HepG2 (cell line): ENCODE measurements around the gene NOTO. TPM values are rescaled to one million over a fixed set of nuclear protein-coding genes. Genes with fewer than 3 reads are reported as not detected.

Experiments used
- CCDC6 ChIP-seq: sonication (generic); formaldehyde crosslinking; IDR thresholded peaks from 2 replicates; pipeline ENCODE4 v1.8.1; 2022; ENCODE audit warnings: mild to moderate bottlenecking, missing genetic modification reagents, moderate library complexity
- CHD4 ChIP-seq: fragments of 200-600 bp; sonication (generic); IDR thresholded peaks from 2 replicates; pipeline ENCODE4 v1.7.0; 2017; ENCODE audit warnings: mild to moderate bottlenecking, low read length, borderline replicate concordance
- CREB1 ChIP-seq, 2 experiments: fragments of 450-650 bp in 1 of 2; IDR thresholded peaks; 2 replicates each; pipeline ENCODE4 v1.6.1; 2016 to 2017; ENCODE audit warnings: control low read depth in 1 of 2, mild to moderate bottlenecking in 1 of 2, missing compliant biosample characterization in 1 of 2, missing genetic modification characterization in 1 of 2
- CREM ChIP-seq, 2 experiments: sonication (generic) in 1 of 2; formaldehyde crosslinking in 1 of 2; IDR thresholded peaks; 2 replicates each; pipeline versions ENCODE4 v1.4.0 to v1.6.1; 2016 to 2020; ENCODE audit warnings: antibody characterized with exemption in 1 of 2, mild to moderate bottlenecking in 1 of 2, missing genetic modification reagents in 1 of 2
- DNMT1 ChIP-seq: sonication (generic); formaldehyde crosslinking; IDR thresholded peaks from 2 replicates; pipeline ENCODE4 v1.5.1; 2020; ENCODE audit warnings: mild to moderate bottlenecking, missing genetic modification reagents
- HNRNPL ChIP-seq: fragments of 200-400 bp; formaldehyde crosslinking; IDR thresholded peaks from 2 replicates; pipeline ENCODE4 v1.6.1; 2017; ENCODE audit warnings: mild to moderate bottlenecking, low read depth, low read length
- IRX3 ChIP-seq: sonication (generic); formaldehyde crosslinking; IDR thresholded peaks from 2 replicates; pipeline ENCODE4 v1.8.1; 2023; ENCODE audit warnings: mild to moderate bottlenecking, low read depth, missing genetic modification reagents, borderline replicate concordance
- JUN ChIP-seq: sonication (generic); formaldehyde crosslinking; IDR thresholded peaks from 2 replicates; pipeline ENCODE4 v1.4.0; 2020; ENCODE audit warnings: mild to moderate bottlenecking, missing genetic modification reagents
- LRRFIP1 ChIP-seq: sonication (generic); formaldehyde crosslinking; conservative IDR thresholded peaks from 2 replicates; pipeline ENCODE4 v1.4.0; 2020; ENCODE audit warnings: missing genetic modification reagents
- NFYC ChIP-seq: IDR thresholded peaks from 2 replicates; pipeline ENCODE4 v1.6.1; 2016; ENCODE audit warnings: missing genetic modification reagents, missing compliant biosample characterization
- PHF21A ChIP-seq: sonication (generic); formaldehyde crosslinking; IDR thresholded peaks from 2 replicates; pipeline ENCODE4 v1.5.0; 2020; ENCODE audit warnings: mild to moderate bottlenecking, missing genetic modification reagents
- RORA ChIP-seq: sonication (generic); formaldehyde crosslinking; IDR thresholded peaks from 2 replicates; pipeline ENCODE4 v1.5.0; 2020; ENCODE audit warnings: mild to moderate bottlenecking, missing genetic modification reagents, moderate library complexity
- STAG1 ChIP-seq: sonication (generic); formaldehyde crosslinking; IDR thresholded peaks from 2 replicates; pipeline ENCODE4 v1.4.0; 2020; ENCODE audit warnings: missing genetic modification reagents
- TRIM24 ChIP-seq: sonication (generic); formaldehyde crosslinking; IDR thresholded peaks from 2 replicates; pipeline ENCODE4 v1.8.0; 2022; ENCODE audit warnings: mild to moderate bottlenecking, missing genetic modification reagents
- ZBTB2 ChIP-seq: sonication (generic); formaldehyde crosslinking; IDR thresholded peaks from 2 replicates; pipeline ENCODE4 v1.8.0; 2022; ENCODE audit warnings: low read depth, missing genetic modification reagents
- ZKSCAN8 ChIP-seq: IDR thresholded peaks from 2 replicates; pipeline ENCODE4 v1.6.1; 2016; ENCODE audit warnings: borderline replicate concordance, missing genetic modification reagents, missing compliant biosample characterization
- ZMAT5 ChIP-seq: sonication (generic); formaldehyde crosslinking; IDR thresholded peaks from 2 replicates; pipeline ENCODE4 v1.5.0; 2020; ENCODE audit warnings: mild to moderate bottlenecking, low read depth, missing genetic modification reagents, borderline replicate concordance
- ZNF260 ChIP-seq: sonication (generic); formaldehyde crosslinking; IDR thresholded peaks from 2 replicates; pipeline ENCODE4 v1.4.0; 2020; ENCODE audit warnings: missing genetic modification reagents, low read depth, mild to moderate bottlenecking, borderline replicate concordance
- ZNF331 ChIP-seq: sonication (generic); formaldehyde crosslinking; IDR thresholded peaks from 2 replicates; pipeline ENCODE4 v1.4.0; 2020; ENCODE audit warnings: missing genetic modification reagents
- ZNF350 ChIP-seq: sonication (generic); formaldehyde crosslinking; IDR thresholded peaks from 2 replicates; pipeline ENCODE4 v1.4.0; 2020; ENCODE audit warnings: mild to moderate bottlenecking, low read depth, missing genetic modification reagents, borderline replicate concordance
- ZNF562 ChIP-seq: sonication (generic); formaldehyde crosslinking; IDR thresholded peaks from 2 replicates; pipeline ENCODE4 v1.8.0; 2022; ENCODE audit warnings: missing genetic modification reagents, borderline replicate concordance
- ZNF75D ChIP-seq: sonication (generic); formaldehyde crosslinking; IDR thresholded peaks from 2 replicates; pipeline ENCODE4 v1.8.1; 2023; ENCODE audit warnings: missing genetic modification reagents, mild to moderate bottlenecking, borderline replicate concordance
- ZNF883 ChIP-seq: sonication (generic); formaldehyde crosslinking; IDR thresholded peaks from 2 replicates; pipeline ENCODE4 v1.5.1; 2020; ENCODE audit warnings: mild to moderate bottlenecking, missing genetic modification reagents; ENCODE audit errors: not compliant biosample characterization
- ZSCAN22 ChIP-seq: sonication (generic); formaldehyde crosslinking; IDR thresholded peaks from 2 replicates; pipeline ENCODE4 v1.4.0; 2020; ENCODE audit warnings: mild to moderate bottlenecking, missing genetic modification reagents
- ZSCAN29 ChIP-seq: sonication (generic); formaldehyde crosslinking; conservative IDR thresholded peaks from 2 replicates; pipeline ENCODE4 v1.4.0; 2020; ENCODE audit warnings: mild to moderate bottlenecking, missing genetic modification reagents
- polyA plus RNA-seq, 8 experiments: library from polyadenylated mRNA; depleted of rRNA in 3 of 8; stranded (reverse) in 7 of 8; unstranded in 1 of 8; fragments of >200 nt; fragmentation: Illumina TruSeq in 4 of 8; extraction: Trizol in 4 of 8; gene quantifications; 2 replicates each; pipeline versions ENCODE4 v1.2.1 to v1.2.3, GENCODE V29; 2011 to 2016; ENCODE audit warnings: low read depth in 4 of 8, missing spikeins in 1 of 8, mixed read lengths in 1 of 8; ENCODE audit not compliant: insufficient read depth in 1 of 8
- total RNA-seq, 5 experiments: library from RNA; depleted of rRNA; stranded (reverse); fragments of >200 nt; fragmentation: Illumina TruSeq; extraction: Trizol; gene quantifications; 2 replicates each; pipeline ENCODE4 v1.2.3, GENCODE V29; 2016; ENCODE audit warnings: low read depth in 1 of 5

Gene NOTO
- total and polyA plus RNA-seq, 2 of the 13 experiments (the other 11 are each of a cell fraction or from before 2014, with no cell fraction given): not detected

GRCh38 chr2:73233932-73234832 is 31.8 kb downstream of the NOTO start, which contains the start of gene CCT7 (continued):
- TF ChIP-seq CHD4 (no peak), PHF21A (CRISPR knock-in tag) (peak; percentile 91; the same call in 1 of the 2 replicates), NFYC (CRISPR knock-in tag) (peak; percentile 60), ZNF331 (CRISPR knock-in tag) (peak; percentile 74), LRRFIP1 (no peak; the same call in 1 of the 2 replicates), ZSCAN22 (CRISPR knock-in tag) (no peak), ZNF562 (no peak; the same call in 1 of the 2 replicates), CREM (IDR thresholded peaks at IDR 0.05) (peak; percentile 83), CREM (CRISPR knock-in tag; IDR thresholded peaks at IDR 0.05) (no peak), TRIM24 (CRISPR knock-in tag) (no peak), ZSCAN29 (CRISPR knock-in tag) (peak; percentile 92; the same call in 1 of the 2 replicates), ZBTB2 (CRISPR knock-in tag) (peak; percentile 79), CCDC6 (CRISPR knock-in tag) (peak; percentile 80; the same call in 1 of the 2 replicates), IRX3 (CRISPR knock-in tag) (no peak), ZNF883 (peak; percentile 84), ZNF260 (CRISPR knock-in tag) (0 out of 2 replicates have a peak, but pooled peaks have one; percentile 45), CREB1 (IDR thresholded peaks at IDR 0.05) (peak; percentile 39), CREB1 (CRISPR knock-in tag; IDR thresholded peaks at IDR 0.05) (peak; percentile 62), JUN (no peak), STAG1 (CRISPR knock-in tag) (no peak), ZNF350 (CRISPR knock-in tag) (peak; percentile 94; the same call in 1 of the 2 replicates), HNRNPL (peak; percentile 81), ZNF75D (CRISPR knock-in tag) (peak; percentile 5; the same call in 1 of the 2 replicates), ZMAT5 (CRISPR knock-in tag) (0 out of 2 replicates have a peak, but pooled peaks have one; percentile 76), DNMT1 (CRISPR knock-in tag) (peak; percentile 58; the same call in 1 of the 2 replicates), RORA (CRISPR knock-in tag) (no peak), ZKSCAN8 (CRISPR knock-in tag) (peak; percentile 78)
